Measurements from ENCODE around the gene CHRNB1.

The CHRNB1 gene

DNA sequence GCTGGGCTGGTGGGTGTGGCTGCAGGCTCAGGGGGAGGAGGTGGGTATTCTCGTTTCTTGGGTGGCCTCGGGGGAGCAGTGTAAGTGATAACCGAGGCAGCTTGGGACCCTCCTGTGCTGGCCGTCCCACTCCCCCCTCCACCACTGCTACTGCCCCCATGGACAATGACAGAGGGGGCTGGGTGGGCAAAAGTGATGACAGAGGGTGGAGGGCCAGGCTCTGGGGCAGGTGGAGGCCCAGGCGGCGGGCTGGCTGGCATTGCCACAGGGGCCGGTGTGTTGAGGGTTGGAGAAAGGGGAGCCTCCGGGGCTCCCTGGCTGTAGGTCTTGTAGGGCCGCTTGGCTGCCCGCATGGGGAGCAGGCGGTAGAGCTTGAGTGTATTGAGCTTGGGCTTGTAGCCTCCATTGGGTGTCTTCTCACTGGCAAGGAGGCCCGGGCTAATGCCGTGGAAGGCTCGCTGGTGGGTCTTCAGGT is 18.5 kb downstream of the CHRNB1 start:
- no CpG with 5 or more reads among the region's 14 CpGs for whole genome bisulfite sequencing, 2 donors (ENCODE audit: extremely low coverage in 2 of 2, insufficient read length in 2 of 2, insufficient replicate concordance in 1 of 2)
- no peak overlapping the region for H2AFZ ChIP-seq (ENCODE audit: low read length)

DNA sequence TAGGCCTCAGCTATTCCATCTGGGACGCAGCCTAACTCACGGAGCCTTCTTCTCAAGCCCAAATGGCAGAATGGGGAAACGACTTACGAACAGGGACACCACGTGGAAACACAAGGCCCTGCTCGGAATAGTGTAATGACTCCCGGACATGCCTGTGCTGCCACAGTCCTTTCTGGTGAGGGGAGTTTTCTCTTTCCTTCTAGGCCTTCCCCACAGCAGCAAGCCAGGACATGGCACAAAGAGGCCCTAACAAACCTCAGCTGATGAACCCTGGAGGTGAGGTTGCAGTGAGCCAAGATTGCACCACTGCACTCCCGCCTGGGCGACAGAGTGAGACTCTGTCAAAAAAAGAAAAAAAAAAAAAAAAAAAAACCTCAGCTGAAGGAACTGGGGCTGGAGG is 19.2 kb downstream of the CHRNB1 start:
- Histone ChIP-seq H3K4me2 (ENCODE audit: insufficient read depth, low read length, poor library complexity, severe bottlenecking) (no peak overlapping the region), H3K4me1 (ENCODE audit: control insufficient read depth in 2 of 2, insufficient read depth in 1 of 2, low read depth in 1 of 2, low read length in 2 of 2) (peaks cover 7 to 14% of the 10 kb centered on the region in 2 donors), H4K91ac (ENCODE audit: low read depth, low read length, poor library complexity) (no peak overlapping the region), H3K27ac (replicated peaks; ENCODE audit: low read length) (no peak overlapping the region), H3K14ac (ENCODE audit: low read length) (no peak overlapping the region), H3K23ac (ENCODE audit: low read depth, low read length, poor library complexity) (no peak overlapping the region), H2AFZ (ENCODE audit: low read length) (no peak overlapping the region), H3K18ac (ENCODE audit: low read length) (no peak overlapping the region), H3K9me3 (replicated peaks in 1 of 2; ENCODE audit: control insufficient read depth in 2 of 2, insufficient read depth in 1 of 2, low read depth in 1 of 2, low read length in 2 of 2) (no peaks in the 10 kb centered on the region), H3K36me3 (replicated peaks in 1 of 2; ENCODE audit: control insufficient read depth in 2 of 2, insufficient read depth in 2 of 2, low read length in 2 of 2) (peaks cover 5 to 36% of the 10 kb centered on the region in 2 donors), H3K27me3 (ENCODE audit: control insufficient read depth in 3 of 3, insufficient read depth in 3 of 3, low read depth in 1 of 3, low read length in 3 of 3) (no peaks in the 10 kb centered on the region), H2BK5ac (ENCODE audit: low read length) (no peak overlapping the region), H3K79me1 (ENCODE audit: low read depth, low read length) (peaks cover 8% of the 10 kb centered on the region), H4K8ac (ENCODE audit: low read depth, low read length) (peak overlapping the region; percentile 0), H3K4me3 (ENCODE audit: low read length in 2 of 2) (no peak overlapping the region), H2AK5ac (ENCODE audit: low read depth, low read length) (no peak overlapping the region), H2BK15ac (ENCODE audit: low read length) (no peak overlapping the region), H2BK120ac (ENCODE audit: low read depth, low read length) (no peak overlapping the region), H3K9ac (ENCODE audit: low read depth, low read length, poor library complexity) (no peak overlapping the region), H3K4ac (ENCODE audit: low read length) (no peak overlapping the region), H2BK12ac (ENCODE audit: low read length) (no peak overlapping the region)
- whole genome bisulfite sequencing, 2 donors (ENCODE audit: extremely low coverage in 2 of 2, insufficient read length in 2 of 2, insufficient replicate concordance in 1 of 2): no CpG with 5 or more reads among the region's 9 CpGs
- no peak for DNase-seq (ENCODE audit: low spot score)

More for the DNA sequence above, 18.5 kb downstream of the CHRNB1 start:
- H3K27ac ChIP-seq (replicated peaks; ENCODE audit: low read length): no peak overlapping the region
- no peak overlapping the region for H3K4me2 ChIP-seq (ENCODE audit: insufficient read depth, low read length, poor library complexity, severe bottlenecking)
- no peak overlapping the region for H2BK12ac ChIP-seq (ENCODE audit: low read length)
- H2AK5ac ChIP-seq (ENCODE audit: low read depth, low read length): peak overlapping the region; percentile 26
- no peak for DNase-seq (ENCODE audit: low spot score)
- no peak overlapping the region for H3K23ac ChIP-seq (ENCODE audit: low read depth, low read length, poor library complexity)
- no peak overlapping the region for H2BK5ac ChIP-seq (ENCODE audit: low read length)
- peaks cover 7 to 12% of the 10 kb centered on the region in 2 donors for H3K4me1 ChIP-seq (ENCODE audit: control insufficient read depth in 2 of 2, insufficient read depth in 1 of 2, low read depth in 1 of 2, low read length in 2 of 2)
- H3K9ac ChIP-seq (ENCODE audit: low read depth, low read length, poor library complexity): no peak overlapping the region
- H2BK15ac ChIP-seq (ENCODE audit: low read length): no peak overlapping the region
- no peak overlapping the region for H3K14ac ChIP-seq (ENCODE audit: low read length)
- H3K4ac ChIP-seq (ENCODE audit: low read length): no peak overlapping the region
- no peaks in the 10 kb centered on the region for H3K27me3 ChIP-seq (ENCODE audit: control insufficient read depth in 3 of 3, insufficient read depth in 3 of 3, low read depth in 1 of 3, low read length in 3 of 3)
- H4K8ac ChIP-seq (ENCODE audit: low read depth, low read length): no peak overlapping the region
- no peak overlapping the region for H4K91ac ChIP-seq (ENCODE audit: low read depth, low read length, poor library complexity)
- no peak overlapping the region for H3K4me3 ChIP-seq (ENCODE audit: low read length in 2 of 2)
- H2BK120ac ChIP-seq (ENCODE audit: low read depth, low read length): no peak overlapping the region
- H3K36me3 ChIP-seq (replicated peaks in 1 of 2; ENCODE audit: control insufficient read depth in 2 of 2, insufficient read depth in 2 of 2, low read length in 2 of 2): peaks cover 5 to 36% of the 10 kb centered on the region in 2 donors
- H3K79me1 ChIP-seq (ENCODE audit: low read depth, low read length): peaks cover 8% of the 10 kb centered on the region
- H3K18ac ChIP-seq (ENCODE audit: low read length): peak overlapping the region; percentile 35
- no peaks in the 10 kb centered on the region for H3K9me3 ChIP-seq (replicated peaks in 1 of 2; ENCODE audit: control insufficient read depth in 2 of 2, insufficient read depth in 1 of 2, low read depth in 1 of 2, low read length in 2 of 2)

DNA sequence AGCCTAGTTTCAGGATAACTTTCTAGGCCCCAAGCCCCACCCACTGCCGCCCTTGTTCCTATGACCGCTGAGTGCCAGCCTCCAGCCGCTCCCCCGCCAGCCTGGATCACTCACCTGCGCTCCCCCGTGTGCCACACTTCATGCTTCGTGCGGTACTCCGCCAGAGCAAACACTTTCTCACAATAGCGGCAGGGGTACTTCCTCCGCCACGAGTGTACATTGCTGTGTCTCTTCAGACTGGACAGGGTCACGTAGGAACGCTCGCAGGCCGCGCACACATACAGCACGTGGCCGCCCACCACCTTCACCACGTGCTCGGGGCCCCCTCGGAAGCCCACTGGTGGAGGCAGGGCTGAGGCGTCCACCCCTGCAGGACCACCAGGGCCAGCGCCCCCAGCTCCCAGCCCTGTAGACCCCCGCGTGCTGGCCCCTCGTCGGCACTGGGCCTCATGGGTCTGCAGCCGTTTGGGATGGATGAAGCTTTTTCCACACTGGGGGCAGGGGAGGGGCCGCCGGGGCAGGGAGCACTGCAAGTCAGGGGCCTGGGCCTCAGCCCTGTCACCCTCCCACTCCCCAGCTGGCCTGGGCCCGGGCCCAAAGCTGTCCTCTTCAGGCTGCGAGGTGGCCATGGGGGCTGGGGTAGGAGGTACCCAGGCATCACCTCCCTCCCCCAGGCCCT is 20.9 kb downstream of the CHRNB1 start:
- no peaks in the 10 kb centered on the region for H3K9me3 ChIP-seq (replicated peaks in 1 of 2; ENCODE audit: control insufficient read depth in 2 of 2, insufficient read depth in 1 of 2, low read depth in 1 of 2, low read length in 2 of 2)
- no peak overlapping the region for H3K4ac ChIP-seq (ENCODE audit: low read length)
- H2BK15ac ChIP-seq (ENCODE audit: low read length): no peak overlapping the region
- no peak overlapping the region for H2AK5ac ChIP-seq (ENCODE audit: low read depth, low read length)
- no peak overlapping the region for H3K9ac ChIP-seq (ENCODE audit: low read depth, low read length, poor library complexity)
- H3K27me3 ChIP-seq (ENCODE audit: control insufficient read depth in 3 of 3, insufficient read depth in 3 of 3, low read depth in 1 of 3, low read length in 3 of 3): no peaks in the 10 kb centered on the region
- H2BK5ac ChIP-seq (ENCODE audit: low read length): peak overlapping the region; percentile 24
- peak overlapping the region; percentile 72 for H4K91ac ChIP-seq (ENCODE audit: low read depth, low read length, poor library complexity)
- no peak overlapping the region for H3K14ac ChIP-seq (ENCODE audit: low read length)
- peak overlapping the region; percentile 22 for H2BK12ac ChIP-seq (ENCODE audit: low read length)
- peaks cover 8% of the 10 kb centered on the region for H3K79me1 ChIP-seq (ENCODE audit: low read depth, low read length)
- peak overlapping the region; percentile 85 for H3K23ac ChIP-seq (ENCODE audit: low read depth, low read length, poor library complexity)
- no peak overlapping the region for H2AFZ ChIP-seq (ENCODE audit: low read length)
- H3K27ac ChIP-seq (replicated peaks; ENCODE audit: low read length): no peak overlapping the region
- WGBS, 2 donors (ENCODE audit: extremely low coverage in 2 of 2, insufficient read length in 2 of 2, insufficient replicate concordance in 1 of 2): no CpG with 5 or more reads among the region's 33 CpGs
- H3K4me1 ChIP-seq (ENCODE audit: control insufficient read depth in 2 of 2, insufficient read depth in 1 of 2, low read depth in 1 of 2, low read length in 2 of 2): peaks cover 7 to 14% of the 10 kb centered on the region in 2 donors
- H3K18ac ChIP-seq (ENCODE audit: low read length): no peak overlapping the region
- H4K8ac ChIP-seq (ENCODE audit: low read depth, low read length): no peak overlapping the region
- H3K36me3 ChIP-seq (replicated peaks in 1 of 2; ENCODE audit: control insufficient read depth in 2 of 2, insufficient read depth in 2 of 2, low read length in 2 of 2): peaks cover 5 to 36% of the 10 kb centered on the region in 2 donors
- no peak overlapping the region for H2BK120ac ChIP-seq (ENCODE audit: low read depth, low read length)
- DNase-seq (ENCODE audit: low spot score): no peak
- no peak overlapping the region for H3K4me3 ChIP-seq (ENCODE audit: low read length in 2 of 2)
- no peak overlapping the region for H3K4me2 ChIP-seq (ENCODE audit: insufficient read depth, low read length, poor library complexity, severe bottlenecking)

DNA sequence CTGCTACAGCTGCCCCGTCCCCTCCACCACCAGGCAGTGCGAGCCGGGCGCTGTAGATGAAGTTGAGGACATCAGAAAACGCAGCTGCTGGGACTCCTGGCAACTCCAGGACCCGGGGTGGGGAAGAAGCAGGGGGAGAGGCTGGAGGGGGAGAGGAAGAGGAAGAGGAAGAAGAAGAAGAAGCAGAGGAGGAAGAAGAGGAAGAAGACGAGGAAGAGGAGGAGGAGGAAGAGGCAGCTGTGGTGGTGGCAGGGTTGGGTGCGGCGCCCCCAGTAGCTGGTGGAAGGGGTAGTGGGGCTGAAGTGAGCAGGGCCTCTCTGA is 21.4 kb downstream of the CHRNB1 start:
- H2BK12ac ChIP-seq (ENCODE audit: low read length): no peak overlapping the region
- H2AFZ ChIP-seq (ENCODE audit: low read length): no peak overlapping the region
- H3K4me1 ChIP-seq (ENCODE audit: control insufficient read depth in 2 of 2, insufficient read depth in 1 of 2, low read depth in 1 of 2, low read length in 2 of 2): peaks cover 7 to 10% of the 10 kb centered on the region in 2 donors
- no peak overlapping the region for H2BK15ac ChIP-seq (ENCODE audit: low read length)
- no peak overlapping the region for H4K8ac ChIP-seq (ENCODE audit: low read depth, low read length)
- no peak overlapping the region for H2AK5ac ChIP-seq (ENCODE audit: low read depth, low read length)
- DNase-seq (ENCODE audit: low spot score): no peak
- H2BK5ac ChIP-seq (ENCODE audit: low read length): no peak overlapping the region
- no peak overlapping the region for H3K4me3 ChIP-seq (ENCODE audit: low read length in 2 of 2)
- H3K18ac ChIP-seq (ENCODE audit: low read length): no peak overlapping the region
- no CpG with 5 or more reads among the region's 9 CpGs for WGBS, 2 donors (ENCODE audit: extremely low coverage in 2 of 2, insufficient read length in 2 of 2, insufficient replicate concordance in 1 of 2)
- H3K27ac ChIP-seq (replicated peaks; ENCODE audit: low read length): no peak overlapping the region
- peaks cover 5 to 34% of the 10 kb centered on the region in 2 donors for H3K36me3 ChIP-seq (replicated peaks in 1 of 2; ENCODE audit: control insufficient read depth in 2 of 2, insufficient read depth in 2 of 2, low read length in 2 of 2)
- no peak overlapping the region for H3K14ac ChIP-seq (ENCODE audit: low read length)
- H3K9me3 ChIP-seq (replicated peaks in 1 of 2; ENCODE audit: control insufficient read depth in 2 of 2, insufficient read depth in 1 of 2, low read depth in 1 of 2, low read length in 2 of 2): no peaks in the 10 kb centered on the region
- H3K79me1 ChIP-seq (ENCODE audit: low read depth, low read length): peaks cover 8% of the 10 kb centered on the region
- H2BK120ac ChIP-seq (ENCODE audit: low read depth, low read length): no peak overlapping the region
- H3K4ac ChIP-seq (ENCODE audit: low read length): no peak overlapping the region
- H3K27me3 ChIP-seq (ENCODE audit: control insufficient read depth in 3 of 3, insufficient read depth in 3 of 3, low read depth in 1 of 3, low read length in 3 of 3): no peaks in the 10 kb centered on the region
- no peak overlapping the region for H4K91ac ChIP-seq (ENCODE audit: low read depth, low read length, poor library complexity)
- peak overlapping the region; percentile 80 for H3K23ac ChIP-seq (ENCODE audit: low read depth, low read length, poor library complexity)
- no peak overlapping the region for H3K9ac ChIP-seq (ENCODE audit: low read depth, low read length, poor library complexity)
- no peak overlapping the region for H3K4me2 ChIP-seq (ENCODE audit: insufficient read depth, low read length, poor library complexity, severe bottlenecking)
